OCI-LY1 (cell line): ENCODE results near the gene RASGRF2.

Experiments used
- H2AFZ ChIP-seq: fragments of 200-600 bp; sonication (generic), shearing (Covaris generic); 2 replicates; pipeline ENCODE4 v1.6.0; 2014; ENCODE audit warnings: antibody characterized with exemption, mild to moderate bottlenecking, low read length
- H3F3A ChIP-seq: fragments of 200-600 bp; sonication (generic), shearing (Covaris generic); 2 replicates; pipeline ENCODE4 v1.6.0; 2014; ENCODE audit warnings: mild to moderate bottlenecking, antibody characterized with exemption, low read length, moderate library complexity; ENCODE audit not compliant: insufficient read depth
- H3K27ac ChIP-seq: fragments of 200-600 bp; sonication (generic); 2 replicates; pipeline ENCODE4 v1.5.1; 2014; ENCODE audit warnings: low read length, mixed run types, mild to moderate bottlenecking, low read depth; ENCODE audit not compliant: poor library complexity, severe bottlenecking
- H3K27me3 ChIP-seq: fragments of 200-600 bp; sonication (generic); 2 replicates; pipeline ENCODE4 v1.6.0; 2014; ENCODE audit warnings: antibody characterized with exemption, mild to moderate bottlenecking, low read length, moderate library complexity; ENCODE audit not compliant: insufficient read depth
- H3K36me3 ChIP-seq: fragments of 200-600 bp; sonication (generic); 2 replicates; pipeline ENCODE4 v1.6.1; 2014; ENCODE audit warnings: mild to moderate bottlenecking, antibody characterized with exemption, low read length, moderate library complexity, mixed read lengths; ENCODE audit not compliant: insufficient read depth
- H3K4me1 ChIP-seq: fragments of 200-600 bp; sonication (generic); 2 replicates; pipeline ENCODE4 v1.5.1; 2014; ENCODE audit warnings: mild to moderate bottlenecking, low read length, moderate library complexity; ENCODE audit not compliant: insufficient read depth, severe bottlenecking
- H3K4me2 ChIP-seq: fragments of 200-600 bp; sonication (generic), shearing (Covaris generic); 2 replicates; pipeline ENCODE4 v1.6.1; 2014; ENCODE audit warnings: low read length
- H3K4me3 ChIP-seq: fragments of 200-600 bp; sonication (generic); 2 replicates; pipeline ENCODE4 v1.5.1; 2014; ENCODE audit warnings: low read length, low read depth, mild to moderate bottlenecking, mixed read lengths; ENCODE audit not compliant: poor library complexity, severe bottlenecking
- H3K79me2 ChIP-seq: fragments of 200-600 bp; shearing (Covaris generic); 2 replicates; pipeline ENCODE4 v1.6.1; 2016; ENCODE audit warnings: mixed run types, low read length, mixed read lengths; ENCODE audit not compliant: insufficient read depth
- H3K9ac ChIP-seq: fragments of 200-600 bp; sonication (generic), shearing (Covaris generic); 2 replicates; pipeline ENCODE4 v1.6.1; 2014; ENCODE audit warnings: mild to moderate bottlenecking, low read length, mixed read lengths
- H3K9me2 ChIP-seq: fragments of 200-600 bp; sonication (generic), shearing (Covaris generic); 2 replicates; pipeline ENCODE4 v1.6.1; 2014; ENCODE audit warnings: low read depth, mild to moderate bottlenecking, low read length, mixed read lengths
- H3K9me3 ChIP-seq: fragments of 200-600 bp; shearing (Covaris generic); 2 replicates; pipeline ENCODE4 v1.6.1; 2014; ENCODE audit warnings: low read length, mixed read lengths
- H4K20me1 ChIP-seq: fragments of 200-600 bp; sonication (generic), shearing (Covaris generic); 2 replicates; pipeline ENCODE4 v1.6.0; 2016; ENCODE audit warnings: mild to moderate bottlenecking, low read length; ENCODE audit not compliant: insufficient read depth
- CTCF ChIP-seq: fragments of 200-600 bp; sonication (generic), shearing (Covaris generic); IDR thresholded peaks from 2 replicates; pipeline ENCODE4 v1.5.1; 2017; ENCODE audit warnings: mild to moderate bottlenecking, antibody characterized with exemption, low read length, moderate library complexity, mixed read lengths
- EZH2 ChIP-seq: fragments of 200-600 bp; sonication (generic), shearing (Covaris generic); IDR thresholded peaks from 2 replicates; pipeline ENCODE4 v1.8.0; 2017; ENCODE audit warnings: borderline replicate concordance, mixed run types, mild to moderate bottlenecking, antibody characterized with exemption, low read length, moderate library complexity, mixed read lengths

Gene RASGRF2

GRCh38 chr5:81167078-81167477 is 206.9 kb downstream of the RASGRF2 start:
- Histone ChIP-seq H3K9me3 (no peaks in the 10 kb centered on the region), H3K4me1 (no peaks in the 10 kb centered on the region), H2AFZ (no peak overlapping the region), H3K9ac (no peak overlapping the region), H3F3A (no peaks in the 10 kb centered on the region), H3K4me3 (no peak overlapping the region), H3K9me2 (no peaks in the 10 kb centered on the region), H3K36me3 (no peaks in the 10 kb centered on the region), H3K4me2 (no peak overlapping the region), H3K79me2 (no peaks in the 10 kb centered on the region), H4K20me1 (no peaks in the 10 kb centered on the region), H3K27ac (no peak overlapping the region), H3K27me3 (no peaks in the 10 kb centered on the region)
- TF ChIP-seq CTCF: no peak
- TF ChIP-seq EZH2: no peak

- Histone ChIP-seq H3K79me2 (no peaks in the 10 kb centered on the region), H3F3A (no peaks in the 10 kb centered on the region), H2AFZ (no peak overlapping the region), H3K4me2 (no peak overlapping the region), H3K9ac (no peak overlapping the region), H3K27me3 (no peaks in the 10 kb centered on the region), H3K36me3 (no peaks in the 10 kb centered on the region), H3K9me2 (no peaks in the 10 kb centered on the region), H4K20me1 (no peaks in the 10 kb centered on the region), H3K9me3 (no peaks in the 10 kb centered on the region), H3K4me3 (no peak overlapping the region), H3K27ac (no peak overlapping the region), H3K4me1 (no peaks in the 10 kb centered on the region)
- no peak for TF ChIP-seq CTCF
- no peak for TF ChIP-seq EZH2
Measured at GRCh38 chr5:81167544-81167943, 207.4 kb downstream of the RASGRF2 start.

DNA sequence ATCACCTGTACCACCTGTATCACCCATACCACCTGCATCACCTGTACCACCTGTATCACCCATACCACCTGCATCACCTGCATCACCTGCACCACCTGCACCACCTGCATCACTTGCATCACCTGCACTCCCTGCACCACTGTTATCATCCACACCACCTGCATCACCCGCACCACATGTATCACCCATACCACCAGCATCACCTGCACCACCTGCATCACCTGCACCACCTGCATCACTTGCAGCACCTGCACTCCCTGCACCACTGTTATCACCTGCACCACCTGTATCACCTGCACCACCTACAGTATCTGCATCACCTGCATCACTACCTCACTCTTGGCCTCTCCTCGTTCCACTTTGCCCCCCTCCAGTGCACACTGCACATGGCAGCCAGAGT is 209.8 kb downstream of the RASGRF2 start:
- Histone ChIP-seq H3K9ac (no peak overlapping the region), H3K4me2 (no peak overlapping the region), H3K27ac (no peak overlapping the region), H3K27me3 (no peaks in the 10 kb centered on the region), H3K9me3 (no peaks in the 10 kb centered on the region), H3K4me3 (no peak overlapping the region), H4K20me1 (no peaks in the 10 kb centered on the region), H2AFZ (no peak overlapping the region), H3K79me2 (no peaks in the 10 kb centered on the region), H3K36me3 (no peaks in the 10 kb centered on the region), H3F3A (no peaks in the 10 kb centered on the region), H3K9me2 (no peaks in the 10 kb centered on the region), H3K4me1 (no peaks in the 10 kb centered on the region)
- no peak for TF ChIP-seq EZH2
- TF ChIP-seq CTCF: no peak
